Tibial nerve (tissue), 4 donors: ENCODE results near the gene ZNF648. TPM values are rescaled to one million over a fixed set of nuclear protein-coding genes. Genes with fewer than 3 reads are reported as not detected.

ENCODE experiments used
- DNase-seq, 2 donors: peaks; one replicate each; pipeline ENCODE4 v3.0.0-alpha.2; 2019; ENCODE audit warnings: low spot score in 2 of 2
- H3K27ac ChIP-seq, 4 donors: fragments of 200-600 bp; sonication (generic) in 3 of 4; one replicate each; pipeline ENCODE4 v1.5.1; 2017 to 2019; ENCODE audit warnings: mild to moderate bottlenecking in 1 of 4
- H3K27me3 ChIP-seq, 2 donors: fragments of 200-600 bp; sonication (generic) in 1 of 2; one replicate each; pipeline versions ENCODE4 v1.5.1 to v1.6.0; 2017 to 2019
- H3K36me3 ChIP-seq, 3 donors: fragments of 200-600 bp; sonication (generic); one replicate each; pipeline ENCODE4 v1.5.1; 2018 to 2019
- H3K4me1 ChIP-seq, 4 donors: fragments of 200-600 bp; sonication (generic) in 3 of 4; one replicate each; pipeline ENCODE4 v1.5.1; 2017 to 2019
- H3K4me3 ChIP-seq, 4 donors: fragments of 200-600 bp; sonication (generic) in 3 of 4; one replicate each; pipeline ENCODE4 v1.5.1; 2017 to 2019; ENCODE audit warnings: mild to moderate bottlenecking in 1 of 4, moderate library complexity in 1 of 4
- H3K9me3 ChIP-seq, 4 donors: fragments of 200-600 bp; sonication (generic) in 3 of 4; one replicate each; pipeline ENCODE4 v1.5.1; 2017 to 2019
- CTCF ChIP-seq, 5 experiments: fragments of 200-600 bp in 3 of 5; fragments of 450-650 bp in 2 of 5; sonication (generic) in 3 of 5; IDR thresholded peaks; one replicate each; pipeline ENCODE4 v1.5.1; 2016 to 2019; ENCODE audit warnings: antibody characterized with exemption in 5 of 5, mild to moderate bottlenecking in 3 of 5, moderate library complexity in 2 of 5
- EP300 ChIP-seq, 2 donors: sonication (generic); formaldehyde crosslinking; IDR thresholded peaks; one replicate each; pipeline ENCODE4 v1.6.1; 2017; ENCODE audit warnings: antibody characterized with exemption in 2 of 2, mild to moderate bottlenecking in 1 of 2
- POLR2A ChIP-seq, 2 donors: fragments of 450-650 bp; IDR thresholded peaks; one replicate each; pipeline ENCODE4 v1.6.1; 2017; ENCODE audit warnings: antibody characterized with exemption in 2 of 2, mild to moderate bottlenecking in 2 of 2, moderate library complexity in 2 of 2
- WGBS, 2 donors: methylation state at CpG; one replicate each; pipeline ENCODE4 v1.1.5; 2018; 5-methylcytosine and 5-hydroxymethylcytosine counted together
- total RNA-seq, 4 donors: library from RNA; depleted of rRNA; stranded (reverse); fragments of >200 nt; gene quantifications; one replicate each; pipeline ENCODE4 v1.1.0, GENCODE V29; 2016

The ZNF648 gene
- total RNA-seq, 4 donors from 2014 or later, result 0.20 to 1.5 (median 1.2) TPM

- no peak overlapping the region for H3K4me3 ChIP-seq
- 89 to 97% methylated on average over 3 of the region's 3 CpGs for WGBS, 2 donors
- H3K27me3 ChIP-seq, result no peaks in the 10 kb centered on the region
- peak overlapping the region in 1 of 4 donors; percentile 72 for H3K27ac ChIP-seq
- H3K9me3 ChIP-seq, result peaks cover 0 to 9% (median 1%) of the 10 kb centered on the region in 4 donors
- peaks cover 0 to 23% (median 5%) of the 10 kb centered on the region in 4 donors for H3K4me1 ChIP-seq
- no peak for TF ChIP-seq EP300 (IDR thresholded peaks at IDR 0.05)
- no peak for TF ChIP-seq POLR2A (IDR thresholded peaks at IDR 0.05)
- TF ChIP-seq CTCF (IDR thresholded peaks at IDR 0.05), result no peak
- no peaks in the 10 kb centered on the region for H3K36me3 ChIP-seq
- DNase-seq, result no peak
Observed at GRCh38 chr1:182004601-182005000, 56.9 kb downstream of the ZNF648 start.
